GM23338 (cell line): ENCODE results near the gene SEC14L3. TPM values are rescaled to one million over a fixed set of nuclear protein-coding genes. Genes with fewer than 3 reads are reported as not detected.

Experiments
- ATAC-seq: fragments of 200-7000 bp; cut with Tn5 transposase; 3 replicates; pipeline ENCODE4 v1.9.1; 2020
- DNase-seq: peaks from one replicate; pipeline ENCODE4 v3.0.0-alpha.2; 2015; ENCODE audit warnings: low spot score
- H2AFZ ChIP-seq: fragments of 200-600 bp; sonication (generic); 2 replicates; pipeline ENCODE4 v1.8.0; 2016; ENCODE audit warnings: antibody characterized with exemption, mild to moderate bottlenecking, moderate library complexity
- H3F3A ChIP-seq: fragments of 200-600 bp; sonication (generic); replicated peaks from 2 replicates; pipeline ENCODE4 v1.8.0; 2017; ENCODE audit warnings: antibody characterized with exemption, mixed run types, low read depth
- H3K27ac ChIP-seq: fragments of 200-600 bp; sonication (generic); 2 replicates; pipeline ENCODE4 v1.6.1; 2016; ENCODE audit warnings: low read depth
- H3K27me3 ChIP-seq: fragments of 200-600 bp; sonication (generic); 2 replicates; pipeline ENCODE4 v1.8.0; 2016; ENCODE audit warnings: mild to moderate bottlenecking, mixed run types, moderate library complexity; ENCODE audit not compliant: insufficient read depth
- H3K36me3 ChIP-seq: fragments of 200-600 bp; sonication (generic); 2 replicates; pipeline ENCODE4 v1.8.0; 2016; ENCODE audit warnings: mild to moderate bottlenecking; ENCODE audit not compliant: insufficient read depth
- H3K4me1 ChIP-seq: fragments of 200-600 bp; sonication (generic); 2 replicates; pipeline ENCODE4 v1.8.0; 2016; ENCODE audit warnings: mild to moderate bottlenecking, moderate library complexity; ENCODE audit not compliant: insufficient read depth
- H3K4me2 ChIP-seq: fragments of 200-600 bp; sonication (generic); 2 replicates; pipeline ENCODE4 v1.7.1; 2017; ENCODE audit warnings: mixed run types
- H3K4me3 ChIP-seq: fragments of 200-600 bp; sonication (generic); 2 replicates; pipeline ENCODE4 v1.6.1; 2016; ENCODE audit warnings: mixed run types
- H3K79me2 ChIP-seq: fragments of 200-600 bp; sonication (generic); replicated peaks from 2 replicates; pipeline ENCODE4 v1.8.0; 2017; ENCODE audit warnings: mild to moderate bottlenecking; ENCODE audit not compliant: insufficient read depth
- H3K9me2 ChIP-seq: fragments of 200-600 bp; sonication (generic); 2 replicates; pipeline ENCODE4 v1.8.0; 2017; ENCODE audit not compliant: insufficient read depth
- H4K20me1 ChIP-seq: fragments of 200-600 bp; sonication (generic); replicated peaks from 2 replicates; pipeline ENCODE4 v1.8.0; 2017; ENCODE audit warnings: mild to moderate bottlenecking; ENCODE audit not compliant: insufficient read depth
- H3K27ac Mint-ChIP-seq: 2 replicates; pipeline ENCODE4 v1.8.0; 2020; ENCODE audit warnings: inconsistent platforms, mild to moderate bottlenecking, moderate library complexity, mixed read lengths
- H3K27me3 Mint-ChIP-seq: 3 replicates; pipeline ENCODE4 v1.8.0; 2022; ENCODE audit warnings: low read depth, mild to moderate bottlenecking, moderate library complexity, mixed read lengths, inconsistent platforms; ENCODE audit not compliant: insufficient read depth, poor library complexity
- H3K36me3 Mint-ChIP-seq: 3 replicates; pipeline ENCODE4 v1.8.0; 2021; ENCODE audit warnings: low read depth, mild to moderate bottlenecking, inconsistent platforms, moderate library complexity, mixed read lengths
- H3K4me1 Mint-ChIP-seq: 3 replicates; pipeline ENCODE4 v1.8.0; 2020; ENCODE audit warnings: mild to moderate bottlenecking, inconsistent platforms, mixed read lengths
- H3K4me3 Mint-ChIP-seq: 3 replicates; pipeline ENCODE4 v1.8.0; 2021; ENCODE audit warnings: moderate library complexity, mild to moderate bottlenecking, inconsistent platforms, mixed read lengths
- H3K9me3 Mint-ChIP-seq: 3 replicates; pipeline ENCODE4 v1.8.0; 2020; ENCODE audit warnings: moderate library complexity, mild to moderate bottlenecking, inconsistent platforms, mixed read lengths
- EZH2 ChIP-seq: fragments of 200-600 bp; sonication (generic); IDR thresholded peaks from one replicate; pipeline ENCODE4 v1.8.0; 2017; ENCODE audit warnings: antibody characterized with exemption, mild to moderate bottlenecking, low read depth; ENCODE audit not compliant: unreplicated experiment
- EZH2phosphoT487 ChIP-seq: fragments of 200-600 bp; sonication (generic); IDR thresholded peaks from one replicate; pipeline ENCODE4 v1.8.1; 2018; ENCODE audit warnings: antibody characterized with exemption; ENCODE audit not compliant: unreplicated experiment
- NANOG ChIP-seq: IDR thresholded peaks from 2 replicates; pipeline ENCODE4 v1.6.1; 2016; ENCODE audit warnings: antibody characterized with exemption, borderline replicate concordance
- STAT1 ChIP-seq: IDR thresholded peaks from one replicate; pipeline ENCODE4 v1.6.1; 2016; ENCODE audit warnings: antibody characterized with exemption; ENCODE audit not compliant: unreplicated experiment
- ZNF114 ChIP-seq: fragments of 250-450 bp; sonication (Bioruptor Pico); IDR thresholded peaks from 2 replicates; pipeline ENCODE4 v1.5.0; 2020; ENCODE audit warnings: mild to moderate bottlenecking, moderate library complexity
- polyA plus RNA-seq: library from polyadenylated mRNA; unstranded; fragments of >200 nt; fragmentation: Nextera tagmentation; extraction: Ambion mirVana; gene quantifications from 2 replicates; pipeline ENCODE4 v1.2.1, GENCODE V29; 2016
- total RNA-seq: library from RNA; depleted of rRNA; stranded (reverse); fragments of >200 nt; shearing (Covaris generic); gene quantifications from 2 replicates; pipeline ENCODE4 v1.2.3, GENCODE V29; 2014
- TF ChIP-seq, protein P1 (sequence below): IDR thresholded peaks from one replicate; pipeline ENCODE4 v1.6.1; 2018; ENCODE audit warnings: antibody characterized with exemption; ENCODE audit not compliant: unreplicated experiment
- TF ChIP-seq, protein P2 (sequence below): IDR thresholded peaks from 2 replicates; pipeline ENCODE4 v1.6.1; 2016; ENCODE audit warnings: antibody characterized with exemption
- TF ChIP-seq, protein P3 (sequence below), 2 experiments: fragments of 200-600 bp in 1 of 2; sonication (generic) in 1 of 2; conservative IDR thresholded peaks; 2 replicates each; pipeline versions ENCODE4 v1.5.1 to v1.6.1; 2016 to 2017; ENCODE audit warnings: antibody characterized with exemption in 2 of 2, low read depth in 2 of 2, mild to moderate bottlenecking in 2 of 2, moderate library complexity in 1 of 2

The SEC14L3 gene
- total and polyA plus RNA-seq, 2 experiments from 2014 or later: not detected

DNA sequence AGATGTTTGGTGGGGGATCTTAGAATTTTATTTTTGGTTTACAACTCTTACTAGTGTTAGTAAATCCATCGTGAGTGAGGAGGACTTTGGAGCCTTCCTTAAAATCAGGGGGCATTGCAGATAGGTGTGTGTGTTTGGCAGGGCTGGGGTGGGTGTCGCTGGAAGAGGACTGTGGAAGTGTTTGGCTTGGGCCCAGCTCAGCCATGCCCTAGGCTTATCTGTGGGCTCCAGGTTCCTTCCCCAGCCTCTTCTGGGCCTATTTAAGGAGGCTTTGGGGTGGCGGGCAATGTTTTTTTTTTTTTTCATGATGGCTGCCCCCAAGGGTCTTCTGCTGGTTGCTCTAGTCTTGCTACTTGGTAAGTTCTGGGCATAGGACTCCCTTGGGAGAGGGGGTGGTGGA lies 24.2 kb downstream of the SEC14L3 start:
- Histone ChIP-seq H3K27me3 (no peaks in the 10 kb centered on the region), H3F3A (no peaks in the 10 kb centered on the region), H4K20me1 (no peaks in the 10 kb centered on the region), H3K4me3 (no peak overlapping the region), H2AFZ (no peak overlapping the region), H3K9me2 (no peaks in the 10 kb centered on the region), H3K79me2 (no peaks in the 10 kb centered on the region), H3K4me1 (no peaks in the 10 kb centered on the region; the same call in 1 of the 2 replicates), H3K27ac (no peak overlapping the region), H3K36me3 (no peaks in the 10 kb centered on the region), H3K4me2 (no peak overlapping the region)
- no peaks in the 10 kb centered on the region for H3K36me3 Mint-ChIP-seq
- peaks cover 11% of the 10 kb centered on the region for H3K27me3 Mint-ChIP-seq
- TF ChIP-seq, protein P1, sequence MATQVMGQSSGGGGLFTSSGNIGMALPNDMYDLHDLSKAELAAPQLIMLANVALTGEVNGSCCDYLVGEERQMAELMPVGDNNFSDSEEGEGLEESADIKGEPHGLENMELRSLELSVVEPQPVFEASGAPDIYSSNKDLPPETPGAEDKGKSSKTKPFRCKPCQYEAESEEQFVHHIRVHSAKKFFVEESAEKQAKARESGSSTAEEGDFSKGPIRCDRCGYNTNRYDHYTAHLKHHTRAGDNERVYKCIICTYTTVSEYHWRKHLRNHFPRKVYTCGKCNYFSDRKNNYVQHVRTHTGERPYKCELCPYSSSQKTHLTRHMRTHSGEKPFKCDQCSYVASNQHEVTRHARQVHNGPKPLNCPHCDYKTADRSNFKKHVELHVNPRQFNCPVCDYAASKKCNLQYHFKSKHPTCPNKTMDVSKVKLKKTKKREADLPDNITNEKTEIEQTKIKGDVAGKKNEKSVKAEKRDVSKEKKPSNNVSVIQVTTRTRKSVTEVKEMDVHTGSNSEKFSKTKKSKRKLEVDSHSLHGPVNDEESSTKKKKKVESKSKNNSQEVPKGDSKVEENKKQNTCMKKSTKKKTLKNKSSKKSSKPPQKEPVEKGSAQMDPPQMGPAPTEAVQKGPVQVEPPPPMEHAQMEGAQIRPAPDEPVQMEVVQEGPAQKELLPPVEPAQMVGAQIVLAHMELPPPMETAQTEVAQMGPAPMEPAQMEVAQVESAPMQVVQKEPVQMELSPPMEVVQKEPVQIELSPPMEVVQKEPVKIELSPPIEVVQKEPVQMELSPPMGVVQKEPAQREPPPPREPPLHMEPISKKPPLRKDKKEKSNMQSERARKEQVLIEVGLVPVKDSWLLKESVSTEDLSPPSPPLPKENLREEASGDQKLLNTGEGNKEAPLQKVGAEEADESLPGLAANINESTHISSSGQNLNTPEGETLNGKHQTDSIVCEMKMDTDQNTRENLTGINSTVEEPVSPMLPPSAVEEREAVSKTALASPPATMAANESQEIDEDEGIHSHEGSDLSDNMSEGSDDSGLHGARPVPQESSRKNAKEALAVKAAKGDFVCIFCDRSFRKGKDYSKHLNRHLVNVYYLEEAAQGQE: no peak
- TF ChIP-seq STAT1: no peak
- ATAC-seq (no peak), DNase-seq (no peak)
- peaks cover 14% of the 10 kb centered on the region; the same call in 2 of the 3 replicates for H3K4me1 Mint-ChIP-seq
- no peaks in the 10 kb centered on the region for H3K9me3 Mint-ChIP-seq
- no peak overlapping the region for H3K27ac Mint-ChIP-seq
- no peak overlapping the region for H3K4me3 Mint-ChIP-seq

DNA sequence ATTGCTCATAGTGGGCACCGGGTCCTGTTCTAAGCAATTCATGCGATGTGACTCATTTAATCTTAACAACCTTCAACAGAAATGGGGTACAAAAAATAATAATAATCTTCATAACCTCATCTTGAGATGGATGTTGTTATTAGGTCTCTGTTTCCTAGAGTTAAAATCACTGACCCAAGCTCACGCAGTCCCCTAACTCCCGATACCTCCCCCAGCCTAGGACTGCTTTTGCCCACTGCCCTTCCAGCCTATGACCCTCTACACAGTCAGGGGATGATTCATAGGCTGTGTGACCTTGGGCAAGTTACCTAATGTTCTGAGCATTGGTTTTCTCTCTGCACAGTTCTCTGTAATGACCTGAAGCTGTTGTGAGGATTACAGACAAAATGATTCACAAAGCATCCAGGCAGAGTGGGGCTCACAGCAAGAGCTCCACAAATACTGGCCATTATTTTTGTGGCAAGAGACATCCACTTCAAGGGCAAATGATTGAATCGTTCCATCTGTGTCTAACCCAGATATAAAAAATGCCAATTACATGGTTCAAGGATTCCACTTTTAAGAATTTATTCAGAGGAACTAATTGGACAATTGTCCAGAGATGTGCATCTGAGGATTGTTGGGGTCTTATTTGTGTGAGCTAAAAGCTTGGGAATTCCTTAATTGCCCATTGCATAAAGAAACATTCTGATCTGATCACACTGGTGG lies 26.2 kb downstream of the SEC14L3 start:
- TF ChIP-seq, protein P1: no peak
- no peak for TF ChIP-seq NANOG
- TF ChIP-seq, protein P2, sequence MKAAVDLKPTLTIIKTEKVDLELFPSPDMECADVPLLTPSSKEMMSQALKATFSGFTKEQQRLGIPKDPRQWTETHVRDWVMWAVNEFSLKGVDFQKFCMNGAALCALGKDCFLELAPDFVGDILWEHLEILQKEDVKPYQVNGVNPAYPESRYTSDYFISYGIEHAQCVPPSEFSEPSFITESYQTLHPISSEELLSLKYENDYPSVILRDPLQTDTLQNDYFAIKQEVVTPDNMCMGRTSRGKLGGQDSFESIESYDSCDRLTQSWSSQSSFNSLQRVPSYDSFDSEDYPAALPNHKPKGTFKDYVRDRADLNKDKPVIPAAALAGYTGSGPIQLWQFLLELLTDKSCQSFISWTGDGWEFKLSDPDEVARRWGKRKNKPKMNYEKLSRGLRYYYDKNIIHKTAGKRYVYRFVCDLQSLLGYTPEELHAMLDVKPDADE: no peak
- TF ChIP-seq EZH2: no peak
- TF ChIP-seq ZNF114 (CRISPR knock-in tag): no peak
- no peak for TF ChIP-seq STAT1
- TF ChIP-seq EZH2phosphoT487: no peak
- TF ChIP-seq, protein P3, sequence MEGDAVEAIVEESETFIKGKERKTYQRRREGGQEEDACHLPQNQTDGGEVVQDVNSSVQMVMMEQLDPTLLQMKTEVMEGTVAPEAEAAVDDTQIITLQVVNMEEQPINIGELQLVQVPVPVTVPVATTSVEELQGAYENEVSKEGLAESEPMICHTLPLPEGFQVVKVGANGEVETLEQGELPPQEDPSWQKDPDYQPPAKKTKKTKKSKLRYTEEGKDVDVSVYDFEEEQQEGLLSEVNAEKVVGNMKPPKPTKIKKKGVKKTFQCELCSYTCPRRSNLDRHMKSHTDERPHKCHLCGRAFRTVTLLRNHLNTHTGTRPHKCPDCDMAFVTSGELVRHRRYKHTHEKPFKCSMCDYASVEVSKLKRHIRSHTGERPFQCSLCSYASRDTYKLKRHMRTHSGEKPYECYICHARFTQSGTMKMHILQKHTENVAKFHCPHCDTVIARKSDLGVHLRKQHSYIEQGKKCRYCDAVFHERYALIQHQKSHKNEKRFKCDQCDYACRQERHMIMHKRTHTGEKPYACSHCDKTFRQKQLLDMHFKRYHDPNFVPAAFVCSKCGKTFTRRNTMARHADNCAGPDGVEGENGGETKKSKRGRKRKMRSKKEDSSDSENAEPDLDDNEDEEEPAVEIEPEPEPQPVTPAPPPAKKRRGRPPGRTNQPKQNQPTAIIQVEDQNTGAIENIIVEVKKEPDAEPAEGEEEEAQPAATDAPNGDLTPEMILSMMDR (conservative IDR thresholded peaks at IDR 0.05; ENCODE audit: low read depth in 2 of 2): no peak
- Histone ChIP-seq H3K9me2 (no peaks in the 10 kb centered on the region), H3K27ac (no peak overlapping the region), H3K79me2 (no peaks in the 10 kb centered on the region), H3K27me3 (no peaks in the 10 kb centered on the region), H3K36me3 (no peaks in the 10 kb centered on the region), H3F3A (no peaks in the 10 kb centered on the region), H3K4me1 (no peaks in the 10 kb centered on the region; the same call in 1 of the 2 replicates), H3K4me3 (no peak overlapping the region), H3K4me2 (no peak overlapping the region), H4K20me1 (no peaks in the 10 kb centered on the region), H2AFZ (peak overlapping the region; percentile 90; the same call in 1 of the 2 replicates)
- Mint-ChIP-seq H3K4me1 (peaks cover 14% of the 10 kb centered on the region; the same call in 2 of the 3 replicates), H3K9me3 (no peaks in the 10 kb centered on the region), H3K27me3 (peaks cover 11% of the 10 kb centered on the region), H3K4me3 (no peak overlapping the region), H3K27ac (no peak overlapping the region), H3K36me3 (no peaks in the 10 kb centered on the region)
- ATAC-seq: peak; percentile 49
- DNase-seq: no peak
